ENCODE data around the gene POU3F1.

Gene POU3F1

DNA sequence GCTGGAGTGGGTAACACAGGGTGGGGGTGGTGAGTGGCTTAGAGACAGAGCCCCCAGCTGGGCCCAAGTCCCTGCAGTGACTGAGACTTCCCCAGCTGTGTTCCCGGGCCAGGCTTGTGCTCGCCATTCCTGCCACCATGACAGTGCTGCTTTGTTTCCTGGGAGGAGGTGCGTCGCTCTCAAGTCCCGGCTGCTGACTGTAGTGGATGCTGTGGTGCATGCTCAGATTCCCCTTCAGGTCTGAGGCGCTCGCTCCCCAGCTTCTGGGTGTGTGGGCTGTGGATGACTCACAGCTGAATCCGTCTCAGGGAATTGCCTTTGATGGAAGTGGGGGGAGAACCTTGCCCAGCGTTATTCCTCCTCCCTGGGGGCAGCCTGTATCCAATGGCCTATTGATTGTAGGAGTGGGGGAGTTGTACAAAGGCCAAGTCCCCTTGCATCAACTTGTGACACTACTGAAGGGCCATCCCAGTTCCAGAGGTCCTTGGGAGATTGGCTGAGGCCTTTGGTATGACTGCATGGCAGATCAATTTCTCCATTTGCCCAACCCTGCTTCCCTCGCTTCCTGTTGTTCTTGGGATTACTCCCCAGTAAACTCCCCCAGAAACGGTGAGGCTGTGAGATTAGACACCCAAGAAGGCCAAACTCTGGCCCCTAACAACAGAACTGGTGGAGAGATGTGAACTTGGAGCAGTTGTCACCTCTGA lies 17.8 kb upstream of the POU3F1 start:
- no peaks in the 10 kb centered on the region for H3K9me3 Mint-ChIP-seq
- no peak for DNase-seq (ENCODE audit: low spot score)
- no peaks in the 10 kb centered on the region for H3K4me1 Mint-ChIP-seq (ENCODE audit: low read depth)
- peaks cover 10% of the 10 kb centered on the region for H3K27me3 Mint-ChIP-seq (ENCODE audit: low read depth)
- no peak overlapping the region for H3K4me3 Mint-ChIP-seq
- H3K36me3 Mint-ChIP-seq (ENCODE audit: low read depth): no peaks in the 10 kb centered on the region
- no peak overlapping the region for H3K27ac Mint-ChIP-seq

DNA sequence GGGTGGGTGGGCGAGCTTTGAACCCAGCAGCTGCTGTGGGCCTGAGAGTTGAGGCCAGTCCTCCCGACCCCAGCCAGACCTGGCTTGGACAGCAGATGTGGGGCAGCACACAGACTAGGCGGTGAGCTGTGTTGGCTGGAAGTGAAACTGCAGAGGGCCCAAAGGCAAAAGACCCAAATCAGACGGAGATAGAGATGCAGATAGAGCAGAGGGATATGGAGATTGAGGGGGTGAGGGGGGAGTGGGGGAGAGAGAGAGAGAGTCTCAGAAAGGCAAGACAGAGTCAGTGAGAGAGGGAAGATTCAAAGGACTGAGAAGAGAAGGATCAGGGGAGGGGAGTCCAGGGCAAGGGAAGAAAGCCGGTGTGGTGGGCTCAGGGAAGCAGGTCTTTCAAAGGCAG lies 17.0 kb upstream of the POU3F1 start:
- DNase-seq (ENCODE audit: low spot score): no peak
- H3K27ac Mint-ChIP-seq: no peak overlapping the region
- no peak overlapping the region for H3K4me3 Mint-ChIP-seq
- no peaks in the 10 kb centered on the region for H3K9me3 Mint-ChIP-seq
- H3K36me3 Mint-ChIP-seq (ENCODE audit: low read depth): no peaks in the 10 kb centered on the region
- peaks cover 9% of the 10 kb centered on the region for H3K27me3 Mint-ChIP-seq (ENCODE audit: low read depth)
- peaks cover 4% of the 10 kb centered on the region for H3K4me1 Mint-ChIP-seq (ENCODE audit: low read depth)

DNA sequence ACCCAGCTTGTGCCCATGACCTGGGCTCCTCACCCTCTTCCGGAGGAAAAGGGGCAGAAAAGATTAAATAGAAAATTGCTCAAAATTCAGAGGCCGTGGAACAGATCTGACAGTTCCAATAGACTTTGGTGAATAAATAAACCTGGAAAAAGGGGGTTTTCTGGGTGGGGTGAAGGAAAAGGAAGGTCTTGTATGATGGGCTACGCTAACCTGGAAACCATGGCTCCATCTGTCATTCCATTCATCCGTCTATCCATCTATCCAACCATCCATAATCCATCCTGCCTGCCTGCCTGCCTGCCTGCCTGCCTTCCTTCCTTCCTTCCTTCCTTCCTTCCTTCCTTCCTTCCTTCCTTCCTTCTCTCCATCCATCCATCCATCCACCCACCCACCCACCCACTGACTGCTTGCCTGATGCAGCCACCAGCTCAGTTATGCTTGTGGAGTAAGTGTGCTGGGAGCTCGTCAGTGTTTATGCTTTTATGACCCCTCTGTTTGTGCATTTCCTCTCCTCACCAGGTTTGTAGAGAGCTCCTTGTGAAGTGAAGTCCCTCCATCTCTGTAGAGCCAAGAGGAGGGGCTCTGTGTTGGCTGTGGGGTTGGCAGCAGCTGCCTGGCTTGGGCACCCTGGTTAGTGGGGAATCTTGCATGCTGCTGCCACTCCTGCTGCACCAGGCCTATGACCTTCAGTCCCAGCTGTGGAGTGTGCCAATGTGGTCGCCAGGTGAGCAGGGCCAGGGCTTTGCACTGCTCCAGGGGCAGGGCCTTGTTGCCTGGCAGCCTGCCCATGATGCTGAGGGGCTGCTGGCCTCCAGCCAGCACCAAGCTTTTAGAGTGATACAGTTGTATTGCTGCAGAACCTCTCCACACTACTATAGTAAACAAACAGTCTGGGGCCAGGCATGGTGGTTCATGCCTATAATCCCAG lies 16.0 kb upstream of the POU3F1 start:
- Mint-ChIP-seq H3K4me1 (ENCODE audit: low read depth) (peaks cover 8% of the 10 kb centered on the region), H3K9me3 (no peaks in the 10 kb centered on the region), H3K4me3 (no peak overlapping the region), H3K36me3 (ENCODE audit: low read depth) (no peaks in the 10 kb centered on the region), H3K27ac (no peak overlapping the region), H3K27me3 (ENCODE audit: low read depth) (peaks cover 4% of the 10 kb centered on the region)
- DNase-seq (ENCODE audit: low spot score): no peak

DNA sequence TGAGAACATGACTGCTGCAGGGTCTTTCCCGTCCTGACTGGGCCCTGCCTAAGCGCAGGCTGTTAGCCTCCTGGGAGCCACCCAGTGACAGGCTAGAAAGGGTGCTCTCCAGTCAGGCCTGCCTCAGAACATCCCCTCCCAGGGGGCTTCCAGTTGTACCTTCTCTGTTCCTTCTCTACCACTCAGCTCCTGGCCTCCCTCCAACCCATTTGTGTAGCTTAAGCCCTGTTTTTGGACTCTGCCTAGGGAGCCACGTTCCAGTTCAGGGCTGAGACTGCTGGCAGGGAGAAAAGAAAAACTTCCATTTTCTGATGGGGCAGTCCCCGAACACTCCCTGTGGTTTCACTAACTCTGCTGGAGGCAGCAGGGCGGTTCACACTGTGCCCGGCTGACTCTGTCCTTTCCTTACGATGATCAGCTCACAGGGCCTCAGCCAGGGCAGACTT lies 15.3 kb upstream of the POU3F1 start:
- Mint-ChIP-seq H3K27me3 (ENCODE audit: low read depth) (no peaks in the 10 kb centered on the region), H3K4me3 (no peak overlapping the region), H3K4me1 (ENCODE audit: low read depth) (peaks cover 8% of the 10 kb centered on the region), H3K36me3 (ENCODE audit: low read depth) (no peaks in the 10 kb centered on the region), H3K9me3 (no peaks in the 10 kb centered on the region), H3K27ac (no peak overlapping the region)
- no peak for DNase-seq (ENCODE audit: low spot score)

DNA sequence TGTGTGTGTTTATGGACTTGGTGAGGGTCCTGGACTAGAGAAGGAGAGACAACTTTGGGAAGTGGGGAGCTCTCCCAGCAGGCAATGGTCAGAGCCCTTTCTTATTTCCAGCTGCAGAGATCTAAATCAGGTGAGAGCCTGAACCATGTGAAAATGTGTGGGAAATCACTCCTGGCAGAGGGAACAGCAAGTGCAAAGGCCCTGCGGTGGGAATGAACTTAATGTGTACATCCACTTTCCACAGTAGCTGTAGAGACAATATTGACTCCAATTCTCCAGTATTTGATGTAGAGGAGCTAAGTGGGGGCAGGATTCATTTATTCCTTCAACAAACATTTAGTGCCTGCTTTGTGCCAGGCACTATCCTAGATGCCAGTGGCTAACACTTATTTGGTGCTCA lies 14.7 kb upstream of the POU3F1 start:
- Mint-ChIP-seq H3K27ac (no peak overlapping the region), H3K4me1 (ENCODE audit: low read depth) (peaks cover 8% of the 10 kb centered on the region), H3K36me3 (ENCODE audit: low read depth) (no peaks in the 10 kb centered on the region), H3K9me3 (no peaks in the 10 kb centered on the region), H3K4me3 (no peak overlapping the region), H3K27me3 (ENCODE audit: low read depth) (no peaks in the 10 kb centered on the region)
- no peak for DNase-seq (ENCODE audit: low spot score)

DNA sequence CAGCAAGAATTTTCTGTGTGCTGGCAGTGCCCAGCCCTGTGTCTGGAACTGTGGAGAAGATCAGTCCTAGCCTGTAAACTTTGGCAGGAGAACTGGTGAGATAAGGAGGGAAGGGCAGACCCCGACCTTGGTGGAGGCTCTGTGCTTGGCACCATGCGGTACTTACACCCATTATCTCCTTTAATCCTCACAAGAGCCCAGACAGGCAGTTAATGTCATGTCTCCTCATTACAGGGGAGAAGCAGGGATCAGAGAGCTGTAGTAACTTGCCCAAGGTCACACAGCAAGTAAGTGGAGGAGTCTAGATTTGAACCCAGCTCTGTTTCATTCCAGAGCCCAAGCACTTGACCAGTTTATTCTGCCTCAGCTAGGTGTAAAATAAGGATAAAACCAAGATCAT lies 13.9 kb upstream of the POU3F1 start:
- no peaks in the 10 kb centered on the region for H3K27me3 Mint-ChIP-seq (ENCODE audit: low read depth)
- DNase-seq (ENCODE audit: low spot score): no peak
- H3K4me1 Mint-ChIP-seq (ENCODE audit: low read depth): peaks cover 8% of the 10 kb centered on the region
- no peaks in the 10 kb centered on the region for H3K36me3 Mint-ChIP-seq (ENCODE audit: low read depth)
- no peaks in the 10 kb centered on the region for H3K9me3 Mint-ChIP-seq
- H3K4me3 Mint-ChIP-seq: no peak overlapping the region
- H3K27ac Mint-ChIP-seq: no peak overlapping the region

DNA sequence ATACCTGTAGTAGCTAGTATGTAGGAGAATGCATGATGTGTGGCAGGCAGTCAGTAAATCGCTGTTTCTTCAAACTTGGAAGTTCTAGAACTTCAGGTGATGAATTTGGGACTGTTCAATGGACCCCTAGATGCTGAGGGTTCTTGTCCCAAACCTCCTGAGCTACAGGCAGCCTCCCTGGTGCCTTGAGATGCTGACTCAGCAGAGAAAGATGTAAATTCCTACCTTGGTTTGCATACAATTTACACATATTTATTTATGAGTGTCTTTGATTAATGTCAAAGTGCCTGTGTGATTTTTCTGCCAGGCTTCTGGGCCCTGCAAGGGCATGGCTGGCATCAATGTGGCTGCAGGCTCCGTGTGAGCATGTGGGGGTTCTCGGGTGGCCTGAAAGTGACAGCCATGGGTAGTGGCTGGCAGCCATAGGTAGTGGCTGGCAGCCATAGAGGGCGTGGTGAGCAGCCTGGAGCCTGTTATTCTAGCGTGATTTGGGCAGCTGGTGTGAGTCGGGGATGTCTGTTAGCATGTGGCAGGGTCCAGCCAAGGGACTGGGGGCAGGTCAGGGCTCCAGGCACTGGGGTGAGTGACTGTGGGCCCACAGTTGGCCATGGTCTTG lies 13.2 kb upstream of the POU3F1 start:
- H3K9me3 Mint-ChIP-seq: no peaks in the 10 kb centered on the region
- no peak for DNase-seq (ENCODE audit: low spot score)
- H3K27me3 Mint-ChIP-seq (ENCODE audit: low read depth): no peaks in the 10 kb centered on the region
- no peaks in the 10 kb centered on the region for H3K36me3 Mint-ChIP-seq (ENCODE audit: low read depth)
- H3K27ac Mint-ChIP-seq: no peak overlapping the region
- H3K4me3 Mint-ChIP-seq: no peak overlapping the region
- H3K4me1 Mint-ChIP-seq (ENCODE audit: low read depth): peaks cover 8% of the 10 kb centered on the region

DNA sequence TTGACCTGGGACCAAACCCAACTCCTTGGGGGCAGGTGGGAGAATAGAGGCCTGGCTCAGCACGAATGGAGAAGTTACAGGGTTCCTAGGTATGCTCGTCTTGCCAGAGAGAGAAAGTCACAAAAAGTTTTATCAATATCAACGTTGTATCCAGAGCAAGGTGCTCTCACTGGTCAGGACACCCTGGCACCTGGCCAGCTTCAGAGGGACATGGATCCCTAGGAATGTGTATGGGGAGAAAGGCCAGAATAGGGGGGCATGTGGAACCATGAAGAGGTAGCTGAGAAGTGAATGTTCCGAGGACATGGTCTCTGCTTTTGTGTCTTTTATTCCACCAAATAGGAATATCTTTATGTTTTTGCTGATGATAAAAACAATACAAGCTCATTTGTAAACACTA lies 9.4 kb upstream of the POU3F1 start:
- no peaks in the 10 kb centered on the region for H3K36me3 Mint-ChIP-seq (ENCODE audit: low read depth)
- H3K4me3 Mint-ChIP-seq: no peak overlapping the region
- peaks cover 2% of the 10 kb centered on the region for H3K27me3 Mint-ChIP-seq (ENCODE audit: low read depth)
- H3K9me3 Mint-ChIP-seq: no peaks in the 10 kb centered on the region
- H3K27ac Mint-ChIP-seq: no peak overlapping the region
- no peak for DNase-seq (ENCODE audit: low spot score)
- peaks cover 11% of the 10 kb centered on the region for H3K4me1 Mint-ChIP-seq (ENCODE audit: low read depth)

DNA sequence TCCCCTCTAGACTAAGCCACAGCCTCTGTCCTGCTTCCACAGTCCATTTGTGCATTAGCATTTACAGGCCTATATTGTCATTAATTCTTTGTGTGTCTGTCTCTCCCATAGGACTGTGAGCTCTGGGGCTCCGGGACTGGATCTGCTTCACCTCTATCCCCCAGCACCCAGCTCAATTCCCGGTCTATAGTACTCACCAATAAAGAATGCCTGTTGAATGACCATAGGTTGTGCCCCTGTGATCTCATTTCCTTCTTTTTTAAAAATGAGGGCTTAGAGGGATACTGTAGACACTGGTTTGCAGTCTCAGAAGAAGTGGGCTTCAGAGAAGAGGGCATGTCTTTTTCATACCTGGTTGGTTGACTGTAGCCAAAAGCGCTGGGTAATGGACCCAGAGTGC lies 8.8 kb upstream of the POU3F1 start:
- H3K4me1 Mint-ChIP-seq (ENCODE audit: low read depth): peaks cover 11% of the 10 kb centered on the region
- DNase-seq (ENCODE audit: low spot score): no peak
- H3K27me3 Mint-ChIP-seq (ENCODE audit: low read depth): peaks cover 2% of the 10 kb centered on the region
- H3K4me3 Mint-ChIP-seq: no peak overlapping the region
- no peaks in the 10 kb centered on the region for H3K36me3 Mint-ChIP-seq (ENCODE audit: low read depth)
- H3K9me3 Mint-ChIP-seq: no peaks in the 10 kb centered on the region
- H3K27ac Mint-ChIP-seq: no peak overlapping the region

DNA sequence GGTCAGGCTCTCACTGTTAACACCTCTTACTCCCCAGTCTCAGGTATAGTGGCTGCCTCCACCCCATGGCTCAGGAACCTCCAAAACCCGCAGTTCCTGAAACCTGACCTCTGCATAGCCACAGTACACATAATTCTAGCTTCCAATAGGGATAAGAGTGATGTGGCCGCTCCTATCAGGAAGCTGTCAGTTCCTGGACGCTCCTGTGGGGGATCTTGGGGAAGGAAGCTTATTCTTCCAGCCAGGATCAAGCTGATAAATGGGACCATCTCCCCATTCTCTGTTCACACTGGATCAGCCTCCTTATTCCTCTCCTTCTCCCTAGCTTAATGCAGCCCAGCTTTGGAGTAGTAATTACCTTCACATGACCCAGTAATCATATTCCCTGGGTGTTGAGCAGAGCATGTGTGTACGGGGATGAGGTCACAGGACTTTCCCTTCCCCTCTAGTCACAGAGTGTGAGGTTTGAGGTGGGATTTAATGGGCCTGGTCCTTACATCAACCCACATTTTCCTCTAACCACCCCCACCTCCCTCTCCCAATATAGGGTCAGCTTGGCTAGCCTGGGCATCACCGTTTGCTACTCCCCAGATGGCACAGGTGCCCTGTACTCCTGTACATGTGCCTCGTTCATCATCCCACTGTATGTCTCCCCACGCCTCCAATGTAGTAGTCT lies 7.0 kb upstream of the POU3F1 start:
- Mint-ChIP-seq H3K36me3 (ENCODE audit: low read depth) (no peaks in the 10 kb centered on the region), H3K27ac (no peak overlapping the region), H3K4me3 (no peak overlapping the region), H3K27me3 (ENCODE audit: low read depth) (peaks cover 6% of the 10 kb centered on the region), H3K4me1 (ENCODE audit: low read depth) (peaks cover 7% of the 10 kb centered on the region), H3K9me3 (no peaks in the 10 kb centered on the region)
- DNase-seq (ENCODE audit: low spot score): no peak

DNA sequence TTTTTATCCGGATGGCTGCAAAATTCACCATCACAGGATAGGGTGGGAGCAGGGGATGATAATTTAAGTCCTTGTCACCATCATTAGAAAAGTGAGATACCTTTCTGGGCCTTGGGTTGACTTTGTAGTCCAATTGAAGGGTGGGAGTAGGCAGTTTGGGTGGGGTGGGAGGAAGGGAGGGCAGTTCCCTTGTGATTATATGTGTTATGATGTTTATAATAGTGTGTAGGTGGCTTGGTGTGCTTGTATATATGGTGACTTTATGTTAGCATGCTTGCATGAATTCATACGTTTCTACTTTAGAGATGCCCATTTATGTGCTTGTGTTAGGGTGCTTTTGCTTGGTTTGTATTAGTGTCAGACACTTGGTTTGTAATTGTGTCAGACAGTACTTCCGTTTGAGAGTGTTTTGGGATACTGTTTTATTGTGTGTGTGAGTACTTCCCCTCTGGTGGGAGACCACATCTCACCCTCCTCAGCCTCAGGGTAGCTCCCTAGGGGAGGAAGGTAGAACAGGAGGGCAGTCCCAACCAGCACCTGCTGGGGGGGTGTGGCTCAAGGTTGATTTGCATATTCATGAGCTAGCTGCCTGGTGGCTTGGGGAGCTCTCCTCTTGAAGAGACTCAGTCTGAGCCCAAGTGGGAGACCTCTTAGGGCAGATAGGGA lies 6.3 kb upstream of the POU3F1 start:
- no peaks in the 10 kb centered on the region for H3K36me3 Mint-ChIP-seq (ENCODE audit: low read depth)
- no peak for DNase-seq (ENCODE audit: low spot score)
- H3K4me1 Mint-ChIP-seq (ENCODE audit: low read depth): peaks cover 3% of the 10 kb centered on the region
- no peaks in the 10 kb centered on the region for H3K9me3 Mint-ChIP-seq
- peaks cover 13% of the 10 kb centered on the region for H3K27me3 Mint-ChIP-seq (ENCODE audit: low read depth)
- no peak overlapping the region for H3K4me3 Mint-ChIP-seq
- H3K27ac Mint-ChIP-seq: no peak overlapping the region

DNA sequence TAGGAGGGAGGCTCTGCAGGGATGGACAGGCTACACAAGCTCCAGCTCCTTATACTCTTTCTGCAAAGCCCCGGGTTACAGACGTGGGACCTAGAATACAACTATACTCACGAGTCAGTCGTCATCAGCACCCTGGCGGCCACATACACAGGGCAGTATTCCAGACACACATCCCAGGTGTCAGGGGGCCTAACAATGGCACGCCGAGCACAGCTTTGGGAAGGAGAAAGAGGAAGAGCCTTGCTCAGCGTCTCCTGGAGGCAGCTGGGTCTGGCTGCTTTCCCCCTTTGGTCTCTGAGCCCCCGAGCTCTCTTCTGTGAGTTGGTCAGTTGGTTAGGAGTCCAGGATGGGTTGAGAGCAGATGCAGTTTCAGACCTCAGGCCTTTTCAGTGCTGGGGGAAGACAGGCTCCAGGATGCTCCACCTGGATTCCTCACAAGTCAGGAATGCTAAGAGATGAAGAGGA lies 4.5 kb upstream of the POU3F1 start:
- DNase-seq (ENCODE audit: low spot score): no peak
- H3K4me1 Mint-ChIP-seq (ENCODE audit: low read depth): peaks cover 3% of the 10 kb centered on the region
- peaks cover 19% of the 10 kb centered on the region for H3K27me3 Mint-ChIP-seq (ENCODE audit: low read depth)
- H3K9me3 Mint-ChIP-seq: no peaks in the 10 kb centered on the region
- no peaks in the 10 kb centered on the region for H3K36me3 Mint-ChIP-seq (ENCODE audit: low read depth)
- no peak overlapping the region for H3K4me3 Mint-ChIP-seq
- H3K27ac Mint-ChIP-seq: no peak overlapping the region

DNA sequence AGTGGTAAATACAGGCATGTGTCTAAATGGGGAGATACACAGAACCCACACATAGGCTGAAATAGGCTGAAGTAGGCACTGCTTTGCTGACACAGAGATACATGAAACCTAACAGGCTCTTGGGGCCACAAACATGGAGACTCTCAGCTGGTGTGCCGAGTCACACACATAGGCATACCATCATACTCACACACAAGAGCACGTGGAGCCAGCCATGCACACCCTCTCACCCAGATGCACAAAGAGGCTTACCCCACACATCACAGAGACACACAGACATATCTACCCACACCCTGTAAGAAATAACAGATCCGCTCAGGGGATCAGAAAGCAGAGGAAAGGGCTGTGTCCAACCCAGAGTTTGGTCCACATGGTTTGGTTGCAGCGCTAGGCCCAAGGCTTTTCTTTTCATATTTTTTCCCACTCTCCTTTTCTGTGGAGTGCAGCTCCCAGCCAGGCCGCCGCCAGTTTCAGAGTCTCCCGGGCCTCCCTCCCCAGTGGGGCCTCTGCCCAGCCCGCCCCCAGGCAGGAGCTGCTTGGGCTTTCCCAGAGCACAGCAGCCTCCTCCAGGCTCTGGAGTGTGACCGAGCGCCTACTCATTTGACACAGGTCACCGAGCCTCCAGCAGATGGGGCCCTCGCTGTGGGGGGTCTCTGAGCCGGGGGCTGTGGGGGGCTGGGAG lies 3.9 kb upstream of the POU3F1 start:
- Mint-ChIP-seq H3K4me1 (ENCODE audit: low read depth) (peaks cover 3% of the 10 kb centered on the region), H3K27ac (no peak overlapping the region), H3K36me3 (ENCODE audit: low read depth) (no peaks in the 10 kb centered on the region), H3K27me3 (ENCODE audit: low read depth) (peaks cover 21% of the 10 kb centered on the region), H3K9me3 (no peaks in the 10 kb centered on the region), H3K4me3 (no peak overlapping the region)
- DNase-seq (ENCODE audit: low spot score): no peak
